HEK293T (cell line): ENCODE measurements around the gene TSPAN12.

Experiments
- BHLHE40 ChIP-seq: fragments of 450-650 bp; IDR thresholded peaks from 2 replicates; pipeline ENCODE4 v1.6.1; 2016; ENCODE audit warnings: mild to moderate bottlenecking, moderate library complexity, borderline replicate concordance
- ELF4 ChIP-seq: fragments of 450-650 bp; IDR thresholded peaks from 2 replicates; pipeline ENCODE4 v1.6.1; 2017; ENCODE audit warnings: antibody characterized with exemption
- FOXA1 ChIP-seq: fragments of 450-650 bp; IDR thresholded peaks from 2 replicates; pipeline ENCODE4 v1.6.1; 2016; ENCODE audit warnings: mild to moderate bottlenecking
- FOXM1 ChIP-seq: fragments of 450-650 bp; IDR thresholded peaks from 2 replicates; pipeline ENCODE4 v1.6.1; 2017; ENCODE audit warnings: mild to moderate bottlenecking, borderline replicate concordance
- HDGF ChIP-seq: fragments of 450-650 bp; IDR thresholded peaks from 2 replicates; pipeline ENCODE4 v1.6.1; 2017; ENCODE audit warnings: antibody characterized with exemption, borderline replicate concordance
- SUZ12 ChIP-seq: fragments of 450-650 bp; IDR thresholded peaks from 2 replicates; pipeline ENCODE4 v1.6.1; 2016; ENCODE audit warnings: mild to moderate bottlenecking
- TARDBP ChIP-seq: fragments of 450-650 bp; IDR thresholded peaks from 2 replicates; pipeline ENCODE4 v1.6.1; 2016

GRCh38 chr7:120792091-120792860 lies 65.7 kb downstream of the TSPAN12 start:
- TF ChIP-seq HDGF: no peak
- no peak for TF ChIP-seq FOXM1
- TF ChIP-seq SUZ12: no peak
- TF ChIP-seq ELF4: no peak
- TF ChIP-seq BHLHE40: no peak
- no peak for TF ChIP-seq TARDBP
- no peak for TF ChIP-seq FOXA1
